Cardiac muscle cell (in vitro differentiated cells and primary cell): ENCODE results near the gene EEF1A2. TPM values are rescaled to one million over a fixed set of nuclear protein-coding genes. Genes with fewer than 3 reads are reported as not detected.

Experiments
- DNase-seq, 2 donors: peaks; one replicate each; pipeline versions ENCODE4 v3.0.0 to v3.0.0-alpha.2; 2010 to 2017; ENCODE audit warnings: low read depth in 1 of 2, low spot score in 1 of 2
- H3K27ac ChIP-seq: fragments of 200-600 bp; sonication (generic); 2 replicates; pipeline ENCODE4 v1.5.1; 2016
- H3K27me3 ChIP-seq: fragments of 200-600 bp; sonication (generic); 2 replicates; pipeline ENCODE4 v1.6.0; 2016; ENCODE audit warnings: control low read depth
- H3K36me3 ChIP-seq: fragments of 200-600 bp; sonication (generic); 2 replicates; pipeline ENCODE4 v1.5.1; 2016; ENCODE audit warnings: control low read depth
- H3K4me1 ChIP-seq: fragments of 200-600 bp; sonication (generic); 2 replicates; pipeline ENCODE4 v1.8.1; 2017; ENCODE audit warnings: low read depth, mild to moderate bottlenecking, mixed run types
- H3K4me3 ChIP-seq: fragments of 200-600 bp; sonication (generic); 2 replicates; pipeline ENCODE4 v1.5.1; 2016; ENCODE audit warnings: mild to moderate bottlenecking
- H3K9me3 ChIP-seq: fragments of 200-600 bp; sonication (generic); 2 replicates; pipeline ENCODE4 v1.5.1; 2017; ENCODE audit warnings: low read depth, mild to moderate bottlenecking, control low read depth
- polyA plus RNA-seq: library from polyadenylated mRNA; unstranded; fragments of >200 nt; fragmentation: Nextera tagmentation; extraction: Ambion mirVana; gene quantifications from 2 replicates; pipeline ENCODE4 v1.2.1, GENCODE V29; 2016
- total RNA-seq: library from RNA; depleted of rRNA; stranded (reverse); fragments of >200 nt; gene quantifications from 2 replicates; pipeline ENCODE4 v1.2.3, GENCODE V29; 2016
- TF ChIP-seq, protein P1 (sequence below): IDR thresholded peaks from 2 replicates; pipeline ENCODE4 v1.5.1; 2012; ENCODE audit warnings: low read depth, mild to moderate bottlenecking, low read length

EEF1A2 gene
- total and polyA plus RNA-seq, 2 experiments from 2014 or later: 309 to 1,016 TPM

DNA sequence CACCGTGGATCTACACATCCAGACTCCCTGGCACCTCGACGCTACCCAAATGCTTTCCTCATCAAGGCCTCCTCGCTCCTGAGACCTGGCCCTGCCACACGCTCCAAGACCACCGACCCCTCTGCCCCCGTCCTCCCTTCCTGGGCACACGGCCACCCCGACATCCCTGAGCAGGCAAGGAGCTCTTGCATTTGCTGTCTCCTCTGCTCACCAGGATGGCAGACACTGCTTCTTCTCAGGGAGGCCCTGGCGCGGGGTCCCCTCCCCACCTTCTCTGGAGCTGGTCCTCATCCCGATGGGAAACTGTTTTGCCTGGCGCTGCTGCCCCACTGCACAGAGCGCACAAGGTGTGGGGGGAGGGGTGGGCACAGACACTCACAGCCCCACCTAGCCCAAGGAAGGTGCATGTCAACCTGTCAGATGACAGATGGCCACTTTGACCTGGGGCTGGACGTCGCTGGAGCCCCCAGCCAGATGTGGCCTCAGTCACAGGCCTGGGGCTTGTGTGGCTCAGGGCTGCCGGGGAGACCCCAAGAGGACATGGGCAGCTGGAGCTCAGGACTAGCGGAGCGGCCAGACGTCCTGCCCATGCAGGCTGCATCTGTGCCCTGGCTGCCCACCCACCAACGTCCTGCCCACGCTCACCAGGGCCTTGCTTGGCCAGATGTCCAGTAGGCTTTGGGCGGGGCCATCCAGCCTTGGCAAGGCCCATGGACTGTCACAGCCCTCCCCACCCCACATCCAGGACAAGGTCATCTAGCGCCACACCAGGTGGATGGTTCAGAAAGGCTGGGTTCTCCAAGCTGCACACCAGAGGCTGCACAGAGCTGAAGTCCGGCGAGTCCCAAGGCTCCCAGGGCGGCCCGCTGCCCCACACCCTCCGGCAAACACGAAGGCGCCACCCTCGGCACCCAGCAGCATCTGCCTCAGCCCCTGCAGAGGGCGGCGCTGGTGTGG lies 20.3 kb downstream of the EEF1A2 start:
- no peak overlapping the region for H3K27ac ChIP-seq
- TF ChIP-seq, protein P1, sequence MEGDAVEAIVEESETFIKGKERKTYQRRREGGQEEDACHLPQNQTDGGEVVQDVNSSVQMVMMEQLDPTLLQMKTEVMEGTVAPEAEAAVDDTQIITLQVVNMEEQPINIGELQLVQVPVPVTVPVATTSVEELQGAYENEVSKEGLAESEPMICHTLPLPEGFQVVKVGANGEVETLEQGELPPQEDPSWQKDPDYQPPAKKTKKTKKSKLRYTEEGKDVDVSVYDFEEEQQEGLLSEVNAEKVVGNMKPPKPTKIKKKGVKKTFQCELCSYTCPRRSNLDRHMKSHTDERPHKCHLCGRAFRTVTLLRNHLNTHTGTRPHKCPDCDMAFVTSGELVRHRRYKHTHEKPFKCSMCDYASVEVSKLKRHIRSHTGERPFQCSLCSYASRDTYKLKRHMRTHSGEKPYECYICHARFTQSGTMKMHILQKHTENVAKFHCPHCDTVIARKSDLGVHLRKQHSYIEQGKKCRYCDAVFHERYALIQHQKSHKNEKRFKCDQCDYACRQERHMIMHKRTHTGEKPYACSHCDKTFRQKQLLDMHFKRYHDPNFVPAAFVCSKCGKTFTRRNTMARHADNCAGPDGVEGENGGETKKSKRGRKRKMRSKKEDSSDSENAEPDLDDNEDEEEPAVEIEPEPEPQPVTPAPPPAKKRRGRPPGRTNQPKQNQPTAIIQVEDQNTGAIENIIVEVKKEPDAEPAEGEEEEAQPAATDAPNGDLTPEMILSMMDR: no peak
- H3K27me3 ChIP-seq: peaks cover 24% of the 10 kb centered on the region
- H3K36me3 ChIP-seq: no peaks in the 10 kb centered on the region
- peaks cover 3% of the 10 kb centered on the region for H3K4me1 ChIP-seq
- no peak for DNase-seq
- no peak overlapping the region for H3K4me3 ChIP-seq
- no peaks in the 10 kb centered on the region for H3K9me3 ChIP-seq

DNA sequence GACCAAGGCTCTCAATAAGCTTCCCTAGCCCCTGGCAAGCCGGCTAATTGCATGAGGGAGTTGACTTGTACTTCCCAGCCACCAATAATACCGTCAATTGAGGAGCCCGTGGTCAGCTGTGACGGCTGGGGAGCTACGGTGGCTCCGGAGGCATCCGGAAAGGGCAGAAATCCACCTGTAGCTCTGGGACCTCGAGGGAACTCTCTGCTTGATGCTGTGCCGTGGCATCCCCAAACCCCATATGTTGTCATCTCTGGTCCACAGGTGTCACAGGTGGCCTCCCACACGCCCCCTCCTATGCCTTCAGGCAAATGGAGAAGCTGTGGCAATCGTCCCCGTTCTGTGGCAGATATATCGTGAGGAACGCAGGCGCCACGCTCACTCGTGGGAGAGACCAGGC lies 20.9 kb downstream of the EEF1A2 start:
- no peak overlapping the region for H3K27ac ChIP-seq
- DNase-seq: no peak
- no peaks in the 10 kb centered on the region for H3K4me1 ChIP-seq
- H3K9me3 ChIP-seq: no peaks in the 10 kb centered on the region
- H3K4me3 ChIP-seq: no peak overlapping the region
- TF ChIP-seq, protein P1: no peak
- no peaks in the 10 kb centered on the region for H3K36me3 ChIP-seq
- peaks cover 30% of the 10 kb centered on the region for H3K27me3 ChIP-seq

DNA sequence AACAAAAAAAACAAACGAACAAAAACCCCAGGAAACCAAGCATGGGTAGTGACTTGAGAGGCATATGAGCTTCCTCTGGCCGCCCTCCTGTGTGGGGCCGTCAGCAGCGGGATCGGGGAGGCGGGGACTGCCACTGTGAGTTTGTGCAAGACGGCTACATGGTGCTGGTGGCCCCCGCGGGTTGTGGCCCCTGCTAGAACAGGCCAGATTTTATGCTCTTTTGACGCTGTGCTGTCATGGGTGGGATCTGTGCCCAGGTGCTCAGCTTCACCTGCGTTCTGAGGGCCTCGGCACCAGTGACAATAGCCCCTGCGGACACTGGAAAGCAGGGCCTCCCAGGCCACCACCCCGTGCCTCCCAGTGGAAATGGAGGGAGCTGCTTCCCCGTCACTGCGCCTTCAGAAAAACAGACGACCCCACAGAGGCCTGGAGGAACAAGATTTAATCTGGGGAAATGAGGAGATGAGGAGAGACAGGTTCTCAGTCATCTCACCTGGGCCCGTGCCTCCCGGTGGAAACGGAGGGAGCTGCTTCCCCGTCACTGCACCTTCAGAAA lies 21.7 kb downstream of the EEF1A2 start:
- Histone ChIP-seq H3K36me3 (no peaks in the 10 kb centered on the region), H3K9me3 (no peaks in the 10 kb centered on the region), H3K4me3 (no peak overlapping the region), H3K27ac (no peak overlapping the region), H3K4me1 (no peaks in the 10 kb centered on the region), H3K27me3 (peaks cover 33% of the 10 kb centered on the region)
- TF ChIP-seq, protein P1: no peak
- DNase-seq: no peak

DNA sequence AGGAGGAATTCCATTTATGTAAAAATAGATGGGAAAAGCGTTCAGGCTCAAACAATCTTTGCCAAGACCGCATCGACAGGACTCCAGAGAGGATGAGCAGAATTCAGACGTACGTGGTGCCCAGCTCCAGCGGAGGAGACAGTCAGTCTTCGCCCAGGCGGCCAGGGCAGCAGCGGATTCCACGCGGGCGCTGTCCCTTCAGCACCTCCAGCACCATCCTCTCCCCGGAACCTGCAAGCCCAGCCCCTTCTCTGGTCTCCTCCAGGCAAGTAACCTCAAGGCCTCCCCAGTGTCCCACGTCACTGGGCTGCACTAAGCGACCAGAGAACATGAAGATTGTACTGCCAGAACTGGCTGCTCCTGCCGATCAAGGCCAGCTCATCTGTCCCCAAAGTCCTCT lies 23.7 kb downstream of the EEF1A2 start:
- H3K27ac ChIP-seq: no peak overlapping the region
- TF ChIP-seq, protein P1: no peak

DNA sequence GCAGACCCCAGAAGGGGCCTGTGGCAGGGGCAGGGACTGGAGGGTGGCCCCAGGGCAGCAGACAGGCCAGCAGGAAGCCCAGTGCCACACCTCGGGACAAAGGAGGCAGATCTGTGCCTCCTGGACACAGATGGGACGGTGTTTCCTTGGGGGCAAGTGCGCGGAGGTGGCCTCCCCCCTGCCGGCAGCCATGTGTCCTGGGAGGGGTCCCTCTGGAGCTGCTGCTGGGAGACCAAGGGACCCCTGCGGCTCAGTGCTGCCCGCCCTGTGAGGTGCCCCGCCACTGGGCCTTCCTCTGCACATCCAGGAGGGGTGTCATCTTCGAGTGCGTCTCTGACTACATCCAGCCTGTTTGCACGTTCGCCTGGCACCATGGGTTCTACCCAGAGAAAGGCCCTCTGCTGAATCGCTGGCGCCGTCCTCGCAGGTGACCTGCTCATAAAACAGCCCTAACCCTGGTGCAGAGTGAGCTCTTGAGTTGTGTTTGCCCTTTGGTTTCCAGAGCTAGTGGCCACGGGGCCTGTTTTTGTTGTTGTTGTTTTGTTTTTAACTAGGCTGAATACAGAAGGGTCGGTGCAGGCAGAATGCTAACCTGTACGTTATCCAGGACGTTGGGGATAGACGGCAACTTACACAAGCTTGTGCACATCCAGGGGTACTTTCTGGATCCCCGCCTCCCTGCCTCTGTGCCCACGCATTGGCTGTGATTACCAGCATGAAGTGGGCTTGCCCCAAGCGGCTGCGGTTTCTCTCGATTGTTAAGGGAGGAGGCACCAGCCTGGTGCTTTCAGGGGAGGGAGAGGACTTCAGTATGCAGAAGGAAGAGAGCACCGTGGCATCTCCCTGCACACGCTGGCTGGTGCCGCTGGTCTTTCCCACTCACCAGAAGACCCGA lies 25.1 kb downstream of the EEF1A2 start:
- H3K27ac ChIP-seq: no peak overlapping the region
- TF ChIP-seq, protein P1: no peak
- H3K4me3 ChIP-seq: no peak overlapping the region
- no peak for DNase-seq
- peaks cover 53% of the 10 kb centered on the region for H3K27me3 ChIP-seq
- no peaks in the 10 kb centered on the region for H3K36me3 ChIP-seq
- H3K4me1 ChIP-seq: no peaks in the 10 kb centered on the region
- H3K9me3 ChIP-seq: no peaks in the 10 kb centered on the region

More for the DNA sequence above, 23.7 kb downstream of the EEF1A2 start:
- Histone ChIP-seq H3K9me3 (no peaks in the 10 kb centered on the region), H3K4me3 (no peak overlapping the region), H3K36me3 (no peaks in the 10 kb centered on the region), H3K4me1 (no peaks in the 10 kb centered on the region), H3K27me3 (peaks cover 53% of the 10 kb centered on the region)
- DNase-seq: peak; percentile 44 to 85
